Left lobe of liver (tissue), 2 donors: Measurements from ENCODE around the gene AIFM2. TPM values are rescaled to one million over a fixed set of nuclear protein-coding genes. Genes with fewer than 3 reads are reported as not detected.
"Not testable (repeated sequence)": the region's sequence is repeated elsewhere in the genome, so short reads cannot be mapped to it uniquely, and the experiment has no call there.

ENCODE experiments used
- ATAC-seq: fragments of 200-7000 bp; cut with Tn5 transposase; one replicate; pipeline ENCODE4 v1.9.1; 2020; ENCODE audit warnings: mild to moderate bottlenecking, moderate library complexity
- DNase-seq: peaks from one replicate; pipeline ENCODE4 v3.0.0-alpha.2; 2020; ENCODE audit warnings: low spot score
- total RNA-seq: library from RNA; stranded (reverse); gene quantifications from one replicate; pipeline ENCODE4 v1.2.1, GENCODE V29; 2021
- donor health status: DM: no; HTN: no; CAD: no; lungs with moderate emphysema.
- donor health status: DM: no; HTN: yes; CAD: no.

Gene AIFM2
- total RNA-seq, 1 donor from 2014 or later: 14.5 TPM

GRCh38 chr10:70096016-70096704 is 36.5 kb downstream of the AIFM2 start:
- DNase-seq (no peak), ATAC-seq (no peak)

- DNase-seq (no peak), ATAC-seq (no peak)
Observed at GRCh38 chr10:70094250-70094649, 38.4 kb downstream of the AIFM2 start.

GRCh38 chr10:70093335-70093944 is 39.2 kb downstream of the AIFM2 start:
- ATAC-seq: no peak
- no peak for DNase-seq

- no peak for DNase-seq
- no peak for ATAC-seq
Observed at GRCh38 chr10:70092389-70092718, 40.3 kb downstream of the AIFM2 start.

- no peak for DNase-seq
- peak; percentile 48 for ATAC-seq
Observed at GRCh38 chr10:70090951-70091350, 41.7 kb downstream of the AIFM2 start.

- DNase-seq (no peak), ATAC-seq (no peak)
Observed at GRCh38 chr10:70090013-70090412, 42.6 kb downstream of the AIFM2 start.

GRCh38 chr10:70088308-70088698 is 44.3 kb downstream of the AIFM2 start:
- ATAC-seq (no peak), DNase-seq (no peak)

- DNase-seq (no peak), ATAC-seq (no peak)
Observed at GRCh38 chr10:70087616-70088307, 44.9 kb downstream of the AIFM2 start.

GRCh38 chr10:70085975-70086613 is 46.5 kb downstream of the AIFM2 start:
- DNase-seq: no peak
- ATAC-seq: peak; percentile 83

GRCh38 chr10:70084189-70084588 is 48.4 kb downstream of the AIFM2 start:
- DNase-seq (no peak), ATAC-seq (peak; percentile 70)

- not testable (repeated sequence) for DNase-seq, ATAC-seq
Observed at GRCh38 chr10:70080789-70081188, 51.8 kb downstream of the AIFM2 start.

- no peak for ATAC-seq
- DNase-seq: no peak
Observed at GRCh38 chr10:70078937-70079336, 53.7 kb downstream of the AIFM2 start.

- DNase-seq (no peak), ATAC-seq (no peak)
Observed at GRCh38 chr10:70078329-70078728, 54.3 kb downstream of the AIFM2 start.

GRCh38 chr10:70074971-70075370 is 57.7 kb downstream of the AIFM2 start:
- DNase-seq (no peak), ATAC-seq (no peak)

- no peak for DNase-seq
- no peak for ATAC-seq
Observed at GRCh38 chr10:70074165-70074564, 58.5 kb downstream of the AIFM2 start.

GRCh38 chr10:70070834-70071233 is 61.8 kb downstream of the AIFM2 start:
- ATAC-seq: no peak
- no peak for DNase-seq

GRCh38 chr10:70069346-70069745 is 63.3 kb downstream of the AIFM2 start:
- DNase-seq (no peak), ATAC-seq (no peak)

- ATAC-seq (no peak), DNase-seq (no peak)
Observed at GRCh38 chr10:70068925-70069324, 63.7 kb downstream of the AIFM2 start.

- no peak for DNase-seq
Observed at GRCh38 chr10:70067586-70067985, 65.0 kb downstream of the AIFM2 start.

GRCh38 chr10:70066190-70066589 is 66.4 kb downstream of the AIFM2 start:
- ATAC-seq: no peak
- DNase-seq: no peak

More at GRCh38 chr10:70067586-70067985, 65.0 kb downstream of the AIFM2 start:
- no peak for ATAC-seq

- DNase-seq (no peak), ATAC-seq (no peak)
Observed at GRCh38 chr10:70064486-70064885, 68.1 kb downstream of the AIFM2 start.
